SJSA1 (cell line): ENCODE measurements around the gene TJP1. TPM values are rescaled to one million over a fixed set of nuclear protein-coding genes. Genes with fewer than 3 reads are reported as not detected.
"Not testable (repeated sequence)": the region's sequence is repeated elsewhere in the genome, so short reads cannot be mapped to it uniquely, and the experiment has no call there.

Source experiments
- DNase-seq, 2 experiments: peaks; one replicate each; pipeline ENCODE4 v3.0.0-alpha.2; 2015 to 2020; ENCODE audit warnings: low spot score in 2 of 2, low read depth in 1 of 2
- H3K27ac ChIP-seq: fragments of 250-450 bp; sonication (Bioruptor Pico); 2 replicates; pipeline ENCODE4 v1.5.1; 2020; ENCODE audit warnings: mild to moderate bottlenecking, moderate library complexity
- H3K27me3 ChIP-seq: fragments of 250-450 bp; sonication (Bioruptor Pico); replicated peaks from 2 replicates; pipeline ENCODE4 v1.5.1; 2020; ENCODE audit warnings: mild to moderate bottlenecking, moderate library complexity
- H3K36me3 ChIP-seq: fragments of 250-450 bp; sonication (Bioruptor Pico); 2 replicates; pipeline ENCODE4 v1.5.1; 2020; ENCODE audit warnings: mild to moderate bottlenecking
- H3K4me1 ChIP-seq: fragments of 250-450 bp; sonication (Bioruptor Pico); replicated peaks from 2 replicates; pipeline ENCODE4 v1.6.1; 2021; ENCODE audit warnings: mild to moderate bottlenecking
- H3K4me3 ChIP-seq: fragments of 250-450 bp; sonication (Bioruptor Pico); 2 replicates; pipeline ENCODE4 v1.5.1; 2020; ENCODE audit warnings: mild to moderate bottlenecking
- H3K9me3 ChIP-seq: fragments of 250-450 bp; sonication (Bioruptor Pico); replicated peaks from 2 replicates; pipeline ENCODE4 v1.5.1; 2020; ENCODE audit warnings: mild to moderate bottlenecking
- total RNA-seq: library from RNA; depleted of rRNA; stranded (reverse); fragments of >200 nt; shearing (Covaris generic); gene quantifications from 2 replicates; pipeline ENCODE4 v1.2.3, GENCODE V29; 2014

Gene TJP1
- total RNA-seq, 1 experiment from 2014 or later: 70.1 TPM

GRCh38 chr15:29822684-29823459 lies 604 bp upstream of the TJP1 start:
- DNase-seq: peak; percentile 75
- Histone ChIP-seq H3K4me3 (peak overlapping the region; percentile 97), H3K27ac (peak overlapping the region; percentile 99), H3K36me3 (peaks cover 5% of the 10 kb centered on the region), H3K4me1 (peaks cover 39% of the 10 kb centered on the region), H3K9me3 (no peaks in the 10 kb centered on the region), H3K27me3 (no peaks in the 10 kb centered on the region)

- peak; percentile 78 to 87 for DNase-seq
- Histone ChIP-seq H3K4me1 (peaks cover 44% of the 10 kb centered on the region), H3K36me3 (peaks cover 5% of the 10 kb centered on the region), H3K27ac (peak overlapping the region; percentile 99), H3K9me3 (no peaks in the 10 kb centered on the region), H3K4me3 (peak overlapping the region; percentile 97), H3K27me3 (no peaks in the 10 kb centered on the region)
Measured at GRCh38 chr15:29821416-29822099, 710 bp downstream of the TJP1 start.

- Histone ChIP-seq H3K4me1 (peaks cover 48% of the 10 kb centered on the region), H3K27me3 (no peaks in the 10 kb centered on the region), H3K36me3 (peaks cover 5% of the 10 kb centered on the region), H3K27ac (peak overlapping the region; percentile 99), H3K9me3 (no peaks in the 10 kb centered on the region), H3K4me3 (peak overlapping the region; percentile 97)
- no peak for DNase-seq
Measured at GRCh38 chr15:29820394-29821154, 1.7 kb downstream of the TJP1 start.

- H3K36me3 ChIP-seq: peaks cover 5% of the 10 kb centered on the region
- H3K27ac ChIP-seq: 0 out of 2 replicates have a peak overlapping the region, but pooled peaks have one; percentile 99
- peak overlapping the region; percentile 97 for H3K4me3 ChIP-seq
- no peaks in the 10 kb centered on the region for H3K9me3 ChIP-seq
- DNase-seq: no peak
- peaks cover 48% of the 10 kb centered on the region for H3K4me1 ChIP-seq
- H3K27me3 ChIP-seq: no peaks in the 10 kb centered on the region
Measured at GRCh38 chr15:29819979-29820378, 2.3 kb downstream of the TJP1 start.

GRCh38 chr15:29818141-29818540 lies 4.1 kb downstream of the TJP1 start:
- peak in 1 of 2 experiments; percentile 55 for DNase-seq
- Histone ChIP-seq H3K36me3 (peaks cover 5% of the 10 kb centered on the region), H3K4me1 (peaks cover 58% of the 10 kb centered on the region), H3K27me3 (no peaks in the 10 kb centered on the region), H3K27ac (no peak overlapping the region; the same call in 1 of the 2 replicates), H3K9me3 (no peaks in the 10 kb centered on the region), H3K4me3 (no peak overlapping the region)

- peaks cover 59% of the 10 kb centered on the region for H3K4me1 ChIP-seq
- not testable (repeated sequence) for H3K27ac ChIP-seq, H3K4me3 ChIP-seq, H3K27me3 ChIP-seq, DNase-seq, H3K36me3 ChIP-seq, H3K9me3 ChIP-seq
Measured at GRCh38 chr15:29817455-29817854, 4.8 kb downstream of the TJP1 start.

GRCh38 chr15:29815000-29815710 lies 7.1 kb downstream of the TJP1 start:
- Histone ChIP-seq H3K4me3 (no peak overlapping the region), H3K36me3 (no peaks in the 10 kb centered on the region; the same call in 1 of the 2 replicates), H3K4me1 (peaks cover 66% of the 10 kb centered on the region), H3K27me3 (no peaks in the 10 kb centered on the region), H3K27ac (no peak overlapping the region), H3K9me3 (no peaks in the 10 kb centered on the region)
- DNase-seq: no peak

GRCh38 chr15:29813009-29813408 lies 9.3 kb downstream of the TJP1 start:
- H3K4me3 ChIP-seq: no peak overlapping the region
- H3K9me3 ChIP-seq: no peaks in the 10 kb centered on the region
- peaks cover 51% of the 10 kb centered on the region for H3K4me1 ChIP-seq
- no peak overlapping the region for H3K27ac ChIP-seq
- H3K36me3 ChIP-seq: no peaks in the 10 kb centered on the region; the same call in 1 of the 2 replicates
- no peak for DNase-seq
- H3K27me3 ChIP-seq: no peaks in the 10 kb centered on the region

- no peak overlapping the region for H3K4me3 ChIP-seq
- H3K36me3 ChIP-seq: no peaks in the 10 kb centered on the region; the same call in 1 of the 2 replicates
- DNase-seq: no peak
- no peak overlapping the region for H3K27ac ChIP-seq
- H3K4me1 ChIP-seq: peaks cover 44% of the 10 kb centered on the region
- H3K9me3 ChIP-seq: no peaks in the 10 kb centered on the region
- no peaks in the 10 kb centered on the region for H3K27me3 ChIP-seq
Measured at GRCh38 chr15:29812384-29812694, 9.9 kb downstream of the TJP1 start.

GRCh38 chr15:29811691-29812383 lies 10.4 kb downstream of the TJP1 start:
- no peaks in the 10 kb centered on the region for H3K9me3 ChIP-seq
- H3K4me1 ChIP-seq: peaks cover 44% of the 10 kb centered on the region
- no peak overlapping the region for H3K27ac ChIP-seq
- H3K4me3 ChIP-seq: no peak overlapping the region
- no peak for DNase-seq
- H3K27me3 ChIP-seq: no peaks in the 10 kb centered on the region
- no peaks in the 10 kb centered on the region; the same call in 1 of the 2 replicates for H3K36me3 ChIP-seq

GRCh38 chr15:29805708-29806104 lies 16.6 kb downstream of the TJP1 start:
- no peak overlapping the region for H3K4me3 ChIP-seq
- DNase-seq: no peak

GRCh38 chr15:29805043-29805707 lies 17.1 kb downstream of the TJP1 start:
- no peak overlapping the region for H3K4me3 ChIP-seq
- no peak overlapping the region for H3K27ac ChIP-seq
- DNase-seq: no peak
- H3K36me3 ChIP-seq: peaks cover 11% of the 10 kb centered on the region; the same call in 1 of the 2 replicates
- no peaks in the 10 kb centered on the region for H3K9me3 ChIP-seq
- H3K4me1 ChIP-seq: peaks cover 46% of the 10 kb centered on the region
- H3K27me3 ChIP-seq: no peaks in the 10 kb centered on the region

More at GRCh38 chr15:29805708-29806104, 16.6 kb downstream of the TJP1 start:
- Histone ChIP-seq H3K4me1 (peaks cover 42% of the 10 kb centered on the region), H3K27ac (no peak overlapping the region), H3K27me3 (no peaks in the 10 kb centered on the region), H3K36me3 (peaks cover 11% of the 10 kb centered on the region; the same call in 1 of the 2 replicates), H3K9me3 (no peaks in the 10 kb centered on the region)
